ENCODE data around the gene CFAP61.

GRCh38 chr20:20213526-20214121 lies 161.3 kb downstream of the CFAP61 start:
- TF ChIP-seq CTCF (IDR thresholded peaks at IDR 0.05) = no peak
- no peak for TF ChIP-seq POLR2A (IDR thresholded peaks at IDR 0.05)

Data from thyroid gland (tissue), 4 donors.